Rectal smooth muscle tissue (tissue), 1 donor: ENCODE measurements around the gene MAEA.

Source experiments
- H3K27ac ChIP-seq: one replicate; pipeline ENCODE4 v1.7.0; 2013; ENCODE audit warnings: low read depth, low read length, inconsistent platforms
- H3K27me3 ChIP-seq: one replicate; pipeline ENCODE4 v1.7.0; 2013; ENCODE audit warnings: low read length; ENCODE audit not compliant: control insufficient read depth, insufficient read depth
- H3K36me3 ChIP-seq: one replicate; pipeline ENCODE4 v1.7.0; 2013; ENCODE audit warnings: low read length; ENCODE audit not compliant: control insufficient read depth, insufficient read depth
- H3K4me1 ChIP-seq: one replicate; pipeline ENCODE4 v1.7.0; 2013; ENCODE audit warnings: low read length; ENCODE audit not compliant: control insufficient read depth, insufficient read depth
- H3K4me3 ChIP-seq: one replicate; pipeline ENCODE4 v1.7.0; 2013; ENCODE audit warnings: low read length
- H3K9ac ChIP-seq: one replicate; pipeline ENCODE4 v1.7.0; 2013; ENCODE audit warnings: low read length

The MAEA gene

GRCh38 chr4:1354136-1354982, 64.7 kb downstream of the MAEA start:
- H3K9ac ChIP-seq: no peak overlapping the region
- H3K4me3 ChIP-seq: no peak overlapping the region
- no peaks in the 10 kb centered on the region for H3K27me3 ChIP-seq
- peaks cover 2% of the 10 kb centered on the region for H3K4me1 ChIP-seq
- no peak overlapping the region for H3K27ac ChIP-seq
- H3K36me3 ChIP-seq: no peaks in the 10 kb centered on the region

- Histone ChIP-seq H3K9ac (no peak overlapping the region), H3K27me3 (no peaks in the 10 kb centered on the region), H3K27ac (no peak overlapping the region), H3K4me3 (no peak overlapping the region), H3K4me1 (peaks cover 2% of the 10 kb centered on the region), H3K36me3 (no peaks in the 10 kb centered on the region)
Observed at GRCh38 chr4:1354983-1355275, 65.2 kb downstream of the MAEA start.

GRCh38 chr4:1355378-1355777, 65.7 kb downstream of the MAEA start:
- H3K27me3 ChIP-seq: no peaks in the 10 kb centered on the region
- no peaks in the 10 kb centered on the region for H3K36me3 ChIP-seq
- no peak overlapping the region for H3K4me3 ChIP-seq

GRCh38 chr4:1356181-1356998, 66.7 kb downstream of the MAEA start:
- Histone ChIP-seq H3K4me1 (peaks cover 2% of the 10 kb centered on the region), H3K27ac (no peak overlapping the region), H3K9ac (no peak overlapping the region), H3K36me3 (no peaks in the 10 kb centered on the region), H3K4me3 (no peak overlapping the region), H3K27me3 (no peaks in the 10 kb centered on the region)

More at GRCh38 chr4:1355378-1355777, 65.7 kb downstream of the MAEA start:
- no peak overlapping the region for H3K9ac ChIP-seq
- no peak overlapping the region for H3K27ac ChIP-seq
- peaks cover 2% of the 10 kb centered on the region for H3K4me1 ChIP-seq

GRCh38 chr4:1357356-1358248, 67.9 kb downstream of the MAEA start:
- Histone ChIP-seq H3K4me3 (no peak overlapping the region), H3K9ac (no peak overlapping the region), H3K4me1 (no peaks in the 10 kb centered on the region), H3K27me3 (no peaks in the 10 kb centered on the region), H3K36me3 (peaks cover 3% of the 10 kb centered on the region), H3K27ac (no peak overlapping the region)

- peaks cover 3% of the 10 kb centered on the region for H3K36me3 ChIP-seq
- no peak overlapping the region for H3K27ac ChIP-seq
- no peak overlapping the region for H3K4me3 ChIP-seq
- H3K9ac ChIP-seq: no peak overlapping the region
- no peaks in the 10 kb centered on the region for H3K4me1 ChIP-seq
- no peaks in the 10 kb centered on the region for H3K27me3 ChIP-seq
Observed at GRCh38 chr4:1358421-1359143, 68.9 kb downstream of the MAEA start.

- H3K4me1 ChIP-seq: no peaks in the 10 kb centered on the region
- no peak overlapping the region for H3K27ac ChIP-seq
- H3K9ac ChIP-seq: no peak overlapping the region
- no peak overlapping the region for H3K4me3 ChIP-seq
- H3K36me3 ChIP-seq: peaks cover 3% of the 10 kb centered on the region
- H3K27me3 ChIP-seq: no peaks in the 10 kb centered on the region
Observed at GRCh38 chr4:1359144-1359501, 69.4 kb downstream of the MAEA start.

GRCh38 chr4:1359976-1360375, 70.3 kb downstream of the MAEA start:
- Histone ChIP-seq H3K9ac (no peak overlapping the region), H3K27me3 (no peaks in the 10 kb centered on the region), H3K4me1 (no peaks in the 10 kb centered on the region), H3K4me3 (no peak overlapping the region), H3K36me3 (peaks cover 3% of the 10 kb centered on the region), H3K27ac (no peak overlapping the region)

GRCh38 chr4:1360423-1361283, 71.0 kb downstream of the MAEA start:
- Histone ChIP-seq H3K4me1 (no peaks in the 10 kb centered on the region), H3K27ac (no peak overlapping the region), H3K27me3 (no peaks in the 10 kb centered on the region), H3K4me3 (no peak overlapping the region), H3K9ac (no peak overlapping the region), H3K36me3 (peaks cover 3% of the 10 kb centered on the region)

GRCh38 chr4:1361431-1361830, 71.7 kb downstream of the MAEA start:
- Histone ChIP-seq H3K4me1 (no peaks in the 10 kb centered on the region), H3K36me3 (peaks cover 3% of the 10 kb centered on the region), H3K9ac (no peak overlapping the region), H3K4me3 (no peak overlapping the region), H3K27me3 (no peaks in the 10 kb centered on the region), H3K27ac (no peak overlapping the region)

GRCh38 chr4:1362046-1362445, 72.4 kb downstream of the MAEA start:
- Histone ChIP-seq H3K4me3 (no peak overlapping the region), H3K4me1 (no peaks in the 10 kb centered on the region), H3K9ac (no peak overlapping the region), H3K36me3 (peaks cover 3% of the 10 kb centered on the region), H3K27me3 (no peaks in the 10 kb centered on the region), H3K27ac (no peak overlapping the region)
